Gastrocnemius medialis (tissue), 4 donors: Measurements from ENCODE around the gene DNMT1.

Experiments
- POLR2A ChIP-seq, 2 donors: fragments of 450-650 bp; IDR thresholded peaks; one replicate each; pipeline ENCODE4 v1.6.1; 2017; ENCODE audit warnings: antibody characterized with exemption in 2 of 2, mild to moderate bottlenecking in 2 of 2, moderate library complexity in 2 of 2
- TF ChIP-seq, protein P1 (sequence below), 5 experiments: fragments of 450-650 bp in 3 of 5; fragments of 200-600 bp in 2 of 5; sonication (generic) in 2 of 5; IDR thresholded peaks in 4 of 5; conservative IDR thresholded peaks in 1 of 5; 1 replicate in 4 of 5; 2 replicates in 1 of 5; pipeline ENCODE4 v1.5.1; 2016 to 2019; ENCODE audit warnings: antibody characterized with exemption in 5 of 5, mild to moderate bottlenecking in 3 of 5, moderate library complexity in 3 of 5

DNA sequence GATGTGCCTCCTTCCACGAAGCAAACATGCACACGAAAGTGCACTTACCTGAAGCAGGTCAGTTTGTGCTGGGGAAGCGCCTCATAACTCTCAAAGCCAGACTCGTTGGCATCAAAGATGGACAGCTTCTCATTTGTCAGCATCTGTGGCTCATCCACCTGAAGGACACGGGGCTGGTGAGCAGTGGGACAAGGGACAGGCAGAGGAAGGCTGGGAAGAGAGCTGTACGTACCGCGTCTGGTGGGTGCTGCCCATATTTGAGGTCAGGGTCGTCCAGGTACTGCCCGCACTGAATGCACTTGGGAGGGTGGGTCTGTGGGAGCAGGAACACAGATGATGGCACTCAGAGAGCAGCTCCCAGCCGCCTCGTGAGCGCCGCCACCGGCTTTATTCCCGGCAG is 35.1 kb downstream of the DNMT1 start:
- TF ChIP-seq, protein P1, sequence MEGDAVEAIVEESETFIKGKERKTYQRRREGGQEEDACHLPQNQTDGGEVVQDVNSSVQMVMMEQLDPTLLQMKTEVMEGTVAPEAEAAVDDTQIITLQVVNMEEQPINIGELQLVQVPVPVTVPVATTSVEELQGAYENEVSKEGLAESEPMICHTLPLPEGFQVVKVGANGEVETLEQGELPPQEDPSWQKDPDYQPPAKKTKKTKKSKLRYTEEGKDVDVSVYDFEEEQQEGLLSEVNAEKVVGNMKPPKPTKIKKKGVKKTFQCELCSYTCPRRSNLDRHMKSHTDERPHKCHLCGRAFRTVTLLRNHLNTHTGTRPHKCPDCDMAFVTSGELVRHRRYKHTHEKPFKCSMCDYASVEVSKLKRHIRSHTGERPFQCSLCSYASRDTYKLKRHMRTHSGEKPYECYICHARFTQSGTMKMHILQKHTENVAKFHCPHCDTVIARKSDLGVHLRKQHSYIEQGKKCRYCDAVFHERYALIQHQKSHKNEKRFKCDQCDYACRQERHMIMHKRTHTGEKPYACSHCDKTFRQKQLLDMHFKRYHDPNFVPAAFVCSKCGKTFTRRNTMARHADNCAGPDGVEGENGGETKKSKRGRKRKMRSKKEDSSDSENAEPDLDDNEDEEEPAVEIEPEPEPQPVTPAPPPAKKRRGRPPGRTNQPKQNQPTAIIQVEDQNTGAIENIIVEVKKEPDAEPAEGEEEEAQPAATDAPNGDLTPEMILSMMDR (IDR thresholded peaks at IDR 0.05 in 4 of 5, conservative IDR thresholded peaks at IDR 0.05 in 1 of 5), result no peak
- no peak for TF ChIP-seq POLR2A (IDR thresholded peaks at IDR 0.05)
